GM19043 (cell line): ENCODE results near the gene FLVCR2.
"Not testable (repeated sequence)": the region's sequence is repeated elsewhere in the genome, so short reads cannot be mapped to it uniquely, and the experiment has no call there.

Experiments used
- ATAC-seq: cut with Tn5 transposase; IDR thresholded peaks from one replicate; pipeline ENCODE4 v1.9.1; 2021; ENCODE audit warnings: low read depth; ENCODE audit not compliant: unreplicated experiment

The FLVCR2 gene

DNA sequence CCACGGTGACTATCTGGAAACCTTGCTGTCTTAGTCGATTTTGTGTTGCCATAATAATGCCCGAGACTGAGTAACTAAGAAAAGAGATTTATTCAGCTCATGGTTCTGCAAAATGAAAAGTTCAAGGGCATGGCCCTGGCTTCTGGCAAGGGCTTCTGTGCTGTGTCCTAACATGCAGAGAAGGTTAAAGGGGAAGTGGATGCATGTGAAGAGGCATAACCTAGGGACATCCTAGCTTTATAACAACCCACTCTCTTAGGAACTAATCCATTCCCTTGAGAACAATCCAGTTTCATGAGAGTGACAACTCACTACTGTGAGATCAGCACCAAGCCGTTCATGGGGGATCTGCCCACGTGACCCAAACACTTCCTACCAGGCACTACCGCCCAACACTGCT lies 11.5 kb downstream of the FLVCR2 start:
- ATAC-seq = no peak

DNA sequence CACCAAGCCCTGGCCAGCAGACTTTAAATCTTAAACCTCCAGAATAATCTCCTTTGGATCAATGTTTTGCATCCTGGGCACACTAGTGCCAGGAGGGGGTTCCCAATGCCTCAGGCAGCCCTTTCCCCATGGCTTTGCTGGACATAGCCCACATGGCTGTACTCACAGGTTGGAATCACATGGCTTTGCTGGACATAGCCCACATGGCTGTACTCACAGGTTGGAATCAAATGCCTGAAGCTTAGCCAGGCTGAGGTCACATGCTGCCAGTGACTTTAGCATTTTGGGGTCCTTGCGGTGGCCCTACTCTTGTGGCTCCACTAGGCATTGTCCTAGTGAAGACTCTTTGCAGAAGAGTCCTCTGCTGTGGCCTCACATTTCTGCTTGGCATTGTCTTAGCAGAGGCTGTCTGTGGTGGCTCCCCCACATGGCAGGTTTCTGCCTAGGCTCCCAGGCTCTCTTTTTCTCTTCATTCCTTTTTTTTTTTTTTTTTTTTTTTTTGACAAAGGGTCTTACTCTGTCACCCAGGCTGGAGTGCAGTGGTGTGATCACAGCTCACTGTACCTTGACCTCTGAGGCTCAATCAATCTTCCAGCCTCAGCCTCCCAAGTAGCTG lies 13.0 kb downstream of the FLVCR2 start:
- no peak for ATAC-seq

DNA sequence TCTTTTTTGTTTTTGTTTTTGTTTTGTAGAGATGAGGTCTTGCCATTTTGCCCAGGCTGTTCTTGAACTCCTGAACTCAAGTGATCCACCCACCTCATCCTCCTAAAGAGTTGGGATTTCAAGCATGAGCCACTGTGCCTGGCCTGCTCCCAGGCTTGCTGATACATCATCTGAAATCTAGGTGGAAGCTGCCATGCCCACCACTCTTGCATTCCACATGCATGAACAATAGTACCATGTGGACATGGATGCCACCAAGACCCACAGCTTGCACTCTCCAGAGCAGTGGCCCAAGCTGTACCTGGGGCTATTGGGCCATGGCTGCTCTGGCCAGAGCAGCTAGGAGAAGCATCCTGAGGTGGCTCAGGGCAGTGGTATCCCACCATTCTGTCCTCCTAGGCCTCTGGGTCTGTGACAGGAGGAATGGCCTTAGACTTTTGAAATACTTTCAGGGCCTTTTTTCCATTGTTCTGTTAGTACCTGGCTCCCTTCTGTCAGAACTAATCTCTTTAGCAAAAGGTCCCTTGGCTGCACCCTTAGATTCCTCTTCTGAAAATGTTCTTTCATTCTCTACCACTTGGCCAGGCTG lies 13.7 kb downstream of the FLVCR2 start:
- no peak for ATAC-seq

DNA sequence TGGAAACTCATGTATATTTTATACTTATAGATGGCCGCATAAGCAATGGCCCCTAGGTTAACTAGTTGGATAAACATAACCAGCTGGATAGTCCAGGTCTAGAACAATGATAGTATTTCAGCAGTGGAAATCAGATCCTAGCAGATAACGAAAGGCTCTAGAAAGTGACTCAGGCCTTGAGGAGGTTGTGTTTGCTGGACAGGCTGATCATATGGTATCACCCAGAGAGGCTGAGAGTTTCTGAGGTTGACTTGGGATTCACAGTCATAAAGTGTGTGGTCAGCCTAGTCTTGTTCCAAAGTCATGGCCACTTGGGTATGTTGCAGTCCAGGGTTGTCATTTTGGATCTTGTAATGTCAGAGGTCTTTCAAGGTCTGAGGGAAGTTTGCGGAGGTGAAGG lies 16.8 kb downstream of the FLVCR2 start:
- ATAC-seq = no peak

DNA sequence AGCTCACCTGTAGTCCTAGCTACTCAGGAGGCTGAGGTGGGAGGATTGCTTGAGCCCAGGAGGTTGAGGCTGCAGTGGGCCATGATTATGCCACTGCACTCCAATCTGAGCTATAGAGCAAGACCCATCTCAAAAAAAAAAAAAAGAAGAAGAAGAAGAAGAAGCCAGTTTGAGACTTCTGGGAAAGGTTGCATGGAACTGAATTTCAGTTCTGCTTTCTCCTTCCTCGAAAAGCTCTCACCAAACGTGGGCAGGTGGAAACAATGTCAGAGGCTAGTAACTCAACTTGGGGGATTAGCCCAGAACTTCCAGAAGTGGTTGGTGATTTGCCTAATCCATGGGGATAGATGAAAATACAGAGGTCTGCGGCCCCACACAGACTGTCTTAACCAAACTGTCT lies 18.7 kb downstream of the FLVCR2 start:
- no peak for ATAC-seq

DNA sequence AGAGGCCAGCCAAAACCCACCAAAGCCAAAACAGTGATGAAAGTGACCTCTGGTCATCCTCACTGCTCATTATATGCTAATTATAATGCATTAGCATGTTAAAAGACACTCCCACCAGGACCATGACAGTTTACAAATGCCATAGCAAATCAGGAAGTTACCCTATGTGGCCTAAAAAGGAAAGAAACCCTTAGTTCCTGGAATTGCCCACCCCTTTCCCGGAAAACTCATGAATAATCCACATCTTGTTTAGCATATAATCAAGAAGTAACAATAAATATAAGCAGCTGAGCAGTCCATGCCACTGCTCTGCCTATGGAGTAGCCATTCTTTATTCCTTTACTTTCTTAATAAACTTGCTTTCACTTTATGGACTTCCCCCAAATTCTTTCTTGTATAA lies 21.7 kb downstream of the FLVCR2 start:
- ATAC-seq = not testable (repeated sequence)

DNA sequence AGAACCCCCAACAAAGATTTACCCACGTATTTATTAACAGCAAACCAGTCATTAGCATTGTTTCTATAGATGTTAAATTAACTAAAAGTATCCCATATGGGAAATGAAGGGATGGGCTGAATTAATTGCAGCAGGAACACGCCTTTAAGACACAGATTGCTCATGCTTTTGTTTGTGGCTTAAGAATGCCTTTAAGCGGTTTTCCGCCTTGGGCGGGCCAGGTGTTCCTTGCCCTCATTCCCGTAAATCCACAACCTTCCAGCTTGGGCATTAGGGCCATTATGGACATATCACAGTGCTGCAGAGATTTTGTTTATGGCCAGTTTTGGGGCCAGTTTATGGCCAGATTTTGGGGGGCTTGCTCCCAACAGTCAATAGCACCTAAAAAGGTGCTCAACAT lies 22.6 kb downstream of the FLVCR2 start:
- not testable (repeated sequence) for ATAC-seq

DNA sequence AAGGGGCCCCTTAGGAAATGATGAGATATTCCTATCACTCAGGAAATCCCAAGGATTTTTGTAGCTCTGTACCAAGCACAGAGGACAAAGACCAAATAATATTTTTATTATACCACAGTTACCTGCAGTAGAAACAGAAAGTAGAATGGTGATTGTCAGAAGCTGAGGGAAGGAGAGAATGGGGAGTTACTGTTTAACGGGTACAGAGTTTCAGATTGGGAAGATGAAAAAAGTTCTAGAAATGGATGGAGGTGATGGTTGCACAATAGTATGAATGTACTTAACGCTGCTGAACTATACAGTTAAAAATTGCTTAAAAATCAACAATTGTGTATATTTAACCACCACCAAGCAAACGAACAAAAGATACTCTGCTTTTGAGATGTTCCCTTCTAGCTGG lies 24.1 kb downstream of the FLVCR2 start:
- ATAC-seq = no peak

DNA sequence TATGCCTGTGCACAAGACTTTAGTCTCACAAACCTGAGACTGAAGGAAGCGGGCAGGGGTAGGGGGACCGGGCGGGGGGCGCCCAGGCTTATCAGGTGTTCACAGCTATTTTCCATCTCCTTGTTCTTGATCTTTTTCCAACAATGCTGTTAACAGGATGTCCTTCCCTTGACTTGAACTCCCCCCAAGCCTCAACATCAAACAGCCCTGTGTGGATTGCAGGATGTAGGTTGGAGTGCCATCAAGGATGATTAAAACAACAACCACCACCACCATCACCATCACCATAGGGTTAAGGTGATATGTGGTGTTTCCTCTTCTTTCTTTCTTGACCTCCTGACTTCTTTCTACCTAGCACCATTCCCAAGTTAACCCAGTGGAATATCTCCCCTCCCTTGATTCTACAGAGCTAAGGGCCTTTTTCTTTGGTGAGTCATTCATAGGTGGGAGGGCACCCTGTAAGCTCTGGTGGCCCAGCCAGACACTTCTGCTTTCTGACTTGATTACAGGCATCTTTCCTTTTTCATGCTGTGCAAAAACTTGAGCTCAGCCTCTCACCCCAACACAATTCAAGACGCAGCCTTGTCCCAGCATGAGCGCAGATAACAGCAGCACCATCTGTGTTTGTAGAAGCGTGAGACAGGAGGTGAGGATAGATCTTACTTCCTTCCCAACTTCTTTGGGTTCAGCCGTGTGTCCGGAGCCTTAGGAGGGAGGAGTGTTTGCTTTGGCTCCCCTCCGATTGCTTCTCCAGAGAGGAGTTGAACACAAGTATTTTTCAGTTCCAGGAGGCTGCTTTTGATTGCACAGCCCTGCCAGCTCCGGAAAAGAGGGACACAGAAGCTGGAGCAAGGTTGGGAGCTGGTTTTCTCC lies 26.8 kb downstream of the FLVCR2 start:
- no peak for ATAC-seq

DNA sequence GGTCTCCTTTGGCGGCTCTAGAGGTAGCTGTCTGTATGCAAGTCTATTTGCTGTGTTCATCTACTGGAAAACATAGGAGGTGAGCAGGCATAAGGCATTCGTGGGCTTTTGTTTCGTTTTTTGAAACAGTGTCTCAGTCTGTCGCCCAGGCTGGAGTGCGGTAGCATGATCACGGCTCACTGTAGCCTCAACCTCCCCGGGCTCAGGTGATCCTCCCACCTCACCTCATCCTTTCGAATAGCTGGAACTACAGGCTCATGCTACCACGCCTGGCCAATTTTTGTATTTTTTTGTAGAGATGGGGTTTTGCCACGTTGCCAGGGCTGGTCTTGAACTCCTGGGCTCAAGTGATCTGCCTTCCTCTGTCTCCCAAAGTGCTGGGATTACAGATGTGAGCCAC lies 27.5 kb downstream of the FLVCR2 start:
- no peak for ATAC-seq

DNA sequence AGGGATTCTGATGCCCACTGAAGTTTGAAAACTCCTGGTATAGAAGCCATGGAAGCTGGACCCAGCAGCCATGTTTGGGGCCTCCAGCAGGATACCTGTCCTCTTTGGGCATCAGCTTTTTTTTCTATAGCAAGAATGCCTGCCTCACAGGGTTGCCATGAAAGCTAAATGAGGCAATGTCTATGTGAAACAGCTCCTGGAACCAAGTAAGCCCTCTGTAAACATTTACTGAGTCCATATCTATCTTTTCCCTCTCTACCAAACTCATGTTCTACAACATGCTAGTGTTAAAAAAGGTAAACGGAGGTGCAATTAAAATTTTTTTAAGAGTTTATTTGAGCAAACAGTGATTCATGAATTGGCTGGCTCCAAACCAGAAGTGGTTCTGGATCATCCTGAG lies 28.6 kb downstream of the FLVCR2 start:
- no peak for ATAC-seq

DNA sequence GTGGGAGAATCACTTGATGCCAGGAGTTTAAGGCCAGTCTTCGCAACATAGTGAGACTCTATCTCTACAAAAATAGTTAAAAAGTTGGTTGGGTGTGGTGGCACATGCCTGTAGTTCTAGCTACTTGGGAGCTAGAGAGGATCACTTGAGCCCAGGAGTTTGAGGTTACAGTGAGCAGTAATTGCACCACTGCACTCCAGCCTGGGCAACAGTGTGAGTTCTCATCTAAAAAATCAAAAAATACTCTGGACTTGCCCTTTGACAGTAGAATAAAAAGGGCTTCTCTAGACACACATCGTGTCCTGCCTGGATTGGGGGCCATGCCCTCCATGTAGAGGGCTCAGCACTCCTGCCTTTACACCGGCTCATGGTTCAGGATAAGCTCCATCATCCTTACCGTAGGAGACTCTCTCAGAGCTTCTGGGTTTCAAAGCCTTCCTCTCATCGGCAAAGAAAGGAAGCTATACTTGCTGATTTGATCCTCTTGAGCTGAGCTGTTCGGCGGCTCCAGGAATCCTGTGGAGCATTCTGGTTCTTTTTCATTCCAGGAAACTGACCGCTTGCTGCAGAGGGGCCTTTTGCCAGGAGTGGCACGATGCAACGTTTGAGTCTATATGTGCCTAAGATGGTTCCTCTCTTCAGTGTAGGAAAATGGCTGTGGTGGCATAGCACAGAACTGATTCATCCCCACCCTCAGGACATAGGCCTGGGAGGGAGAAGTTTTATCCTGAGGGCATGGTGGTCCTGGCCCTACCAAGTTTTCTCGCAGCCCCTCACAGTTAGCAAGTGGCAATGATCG lies 29.6 kb downstream of the FLVCR2 start:
- ATAC-seq = no peak

DNA sequence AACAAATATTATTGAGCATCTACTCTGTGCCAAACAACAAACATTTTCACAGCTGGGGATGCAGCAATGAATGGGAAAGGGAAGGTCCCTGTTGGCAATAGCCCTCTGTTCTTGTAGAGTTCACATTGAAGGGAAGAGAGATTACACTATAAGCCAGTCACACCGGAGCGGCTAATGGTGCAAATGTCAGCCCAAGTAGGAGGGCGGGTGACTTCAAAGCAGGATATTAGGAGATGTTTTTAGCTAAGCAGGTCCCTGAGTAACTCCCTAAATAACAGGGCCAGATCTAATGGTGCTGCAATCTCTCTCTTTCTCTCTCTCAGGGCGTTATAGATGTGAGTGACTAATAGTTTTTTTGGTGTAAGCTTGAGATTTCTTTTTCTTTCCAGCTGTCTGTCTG lies 30.7 kb downstream of the FLVCR2 start:
- ATAC-seq = no peak

DNA sequence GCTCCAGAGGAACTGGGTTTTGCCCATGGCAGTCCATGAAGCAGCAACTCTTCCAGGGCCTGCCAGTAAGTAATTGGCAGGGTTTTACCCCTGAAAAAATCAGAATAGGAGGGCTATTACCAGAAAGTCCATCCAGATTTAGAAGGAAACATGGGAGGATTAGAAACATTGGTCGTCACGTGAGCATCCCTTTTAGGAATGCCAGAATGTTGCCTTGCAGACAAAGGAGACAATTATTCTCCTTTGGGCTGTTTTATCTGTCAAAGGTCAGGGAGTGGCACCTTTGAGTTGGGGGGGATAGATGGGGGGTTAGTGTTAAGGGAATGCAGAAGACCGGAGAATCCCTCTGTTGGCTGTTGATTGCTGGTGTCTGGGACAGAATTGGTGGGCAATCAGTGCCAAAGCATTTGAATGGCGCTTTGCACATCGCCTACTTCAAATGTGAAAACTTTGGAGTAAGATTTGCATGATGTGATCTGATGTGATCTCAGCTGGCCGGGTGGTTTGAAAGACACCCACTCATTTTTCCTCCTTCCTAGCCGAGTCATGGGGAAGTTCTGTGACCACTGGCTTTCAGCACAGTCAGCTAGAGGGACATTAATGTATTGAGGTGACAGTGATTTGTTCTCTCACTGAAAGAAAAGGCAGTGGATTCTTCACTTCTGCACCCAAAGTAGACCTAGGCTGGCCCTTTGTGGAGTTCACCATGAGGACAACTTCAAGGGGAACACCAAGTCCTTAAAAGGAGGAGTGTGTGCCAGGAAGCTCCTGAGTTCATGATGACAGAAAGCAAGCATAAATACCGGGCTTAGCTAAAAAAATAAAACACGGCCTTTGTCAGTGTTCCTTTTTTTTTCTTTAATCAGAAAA lies 31.4 kb downstream of the FLVCR2 start:
- no peak for ATAC-seq

DNA sequence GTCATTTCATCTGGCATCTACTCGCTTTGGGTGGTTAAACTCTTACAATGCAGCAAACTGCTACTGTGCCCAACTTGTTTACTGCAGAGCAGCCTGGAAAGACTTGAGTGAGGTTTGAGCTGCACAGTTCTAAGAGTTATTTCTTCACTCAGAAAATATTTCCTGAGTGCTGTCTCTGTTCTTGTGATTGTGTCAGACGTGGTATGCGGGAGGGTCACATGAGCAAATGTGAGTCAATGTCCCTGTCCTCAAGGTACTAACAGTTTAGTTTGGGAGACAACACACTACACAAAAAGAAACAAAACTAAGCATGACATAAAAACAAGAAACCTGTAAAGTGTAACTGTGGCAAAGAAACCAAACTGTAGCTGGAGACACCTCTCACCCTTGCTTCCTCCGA lies 32.4 kb downstream of the FLVCR2 start:
- no peak for ATAC-seq

DNA sequence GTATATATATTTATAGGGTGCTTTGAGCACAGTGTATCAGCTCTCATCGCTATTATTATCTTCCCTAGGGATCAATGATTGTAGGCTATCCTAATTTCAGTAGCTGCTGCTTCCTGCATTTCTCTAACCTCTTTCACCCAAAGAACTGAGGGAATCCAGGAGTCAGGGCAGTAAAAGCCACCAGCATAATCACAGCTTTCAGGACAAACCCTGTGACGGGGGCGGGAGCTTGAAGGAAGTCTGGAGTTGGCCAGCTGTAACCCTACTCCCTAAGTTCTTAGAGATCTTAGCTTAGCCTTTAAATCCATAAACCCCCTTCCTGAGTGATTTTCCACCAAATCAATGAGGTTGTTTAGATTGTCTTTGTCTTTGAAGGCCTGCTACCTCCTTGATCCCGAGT lies 33.7 kb downstream of the FLVCR2 start:
- ATAC-seq = no peak

DNA sequence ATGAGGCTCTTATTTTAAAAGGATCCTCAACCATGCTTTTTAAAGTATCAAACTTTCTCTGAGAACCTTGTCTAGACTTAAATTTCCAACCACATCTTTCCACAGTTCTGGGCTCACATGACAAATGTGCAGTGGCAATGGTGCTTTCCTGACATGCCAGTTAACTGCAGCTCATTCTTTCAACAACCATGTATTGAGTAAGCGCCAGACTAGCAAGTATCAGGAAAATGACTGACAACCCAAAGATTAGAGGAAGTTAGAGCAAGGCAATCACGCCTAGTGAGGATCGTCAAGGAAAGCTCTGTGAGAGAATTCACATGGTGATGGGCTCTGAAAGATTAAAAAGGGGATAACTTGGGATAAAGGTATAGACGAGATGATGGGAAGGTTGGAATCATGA lies 35.8 kb downstream of the FLVCR2 start:
- no peak for ATAC-seq

DNA sequence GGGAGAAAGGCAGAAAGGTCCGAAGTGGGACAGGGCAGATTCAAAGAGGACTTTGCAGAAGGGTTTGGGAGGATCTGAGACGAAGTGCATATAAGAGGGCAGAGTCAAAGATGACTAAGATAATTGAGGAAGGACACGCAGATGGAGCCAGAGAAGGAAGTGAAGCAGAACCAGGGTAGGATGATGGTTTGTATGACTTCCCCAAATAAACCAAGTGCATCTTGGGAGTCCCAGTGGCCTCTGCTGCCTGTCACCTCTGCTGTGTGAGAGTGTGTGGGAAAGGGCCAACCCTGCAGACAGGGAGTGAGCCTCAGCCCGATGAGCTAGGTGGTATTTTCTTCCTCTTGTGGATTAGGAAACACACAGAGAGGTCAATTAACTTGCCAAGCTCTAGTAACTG lies 36.8 kb downstream of the FLVCR2 start:
- no peak for ATAC-seq

DNA sequence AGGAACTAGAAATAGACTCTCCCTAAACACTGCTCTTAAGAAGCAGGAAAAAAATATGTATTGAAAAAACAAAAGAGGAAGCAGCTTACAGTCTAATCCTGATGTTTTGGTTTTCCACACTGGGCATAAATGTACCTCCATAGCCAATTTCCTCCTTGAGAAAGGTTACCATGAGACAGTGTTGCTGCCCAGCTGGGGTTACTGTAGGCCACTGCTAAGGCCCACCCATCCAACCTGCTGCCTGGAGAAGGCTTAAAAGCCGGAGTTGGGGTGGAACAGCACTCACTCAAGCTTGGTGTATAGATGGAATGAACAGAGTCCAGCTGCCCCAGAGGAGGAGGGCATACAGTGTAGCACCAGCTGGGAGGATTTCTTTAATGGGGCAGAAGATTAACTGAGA lies 41.1 kb downstream of the FLVCR2 start:
- no peak for ATAC-seq

DNA sequence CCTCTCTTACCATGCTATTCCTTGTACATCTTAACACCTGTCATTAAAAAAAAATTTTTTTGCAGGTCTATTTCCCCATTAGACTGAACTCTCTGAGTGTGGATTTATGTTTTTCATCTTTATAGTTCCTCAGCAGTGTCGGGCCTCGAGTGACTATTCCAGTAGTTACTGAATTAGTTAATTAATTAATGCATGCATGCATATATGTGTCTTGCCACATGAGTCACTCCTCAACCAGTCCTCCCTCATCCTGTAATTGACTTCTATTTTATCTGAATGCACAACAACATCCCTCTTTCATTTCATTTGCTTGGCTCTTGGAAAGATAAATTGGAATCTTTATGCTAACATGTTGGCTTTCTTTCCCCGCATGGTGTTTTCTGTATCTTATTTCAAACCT lies 46.6 kb downstream of the FLVCR2 start:
- no peak for ATAC-seq
